LHCN-M2 (cell line): ENCODE measurements around the gene DYRK4. TPM values are rescaled to one million over a fixed set of nuclear protein-coding genes. Genes with fewer than 3 reads are reported as not detected.
"Not testable (repeated sequence)": the region's sequence is repeated elsewhere in the genome, so short reads cannot be mapped to it uniquely, and the experiment has no call there.

ENCODE experiments used
- DNase-seq: peaks from one replicate; pipeline ENCODE4 v3.0.0-alpha.2; 2012; ENCODE audit warnings: low read depth
- polyA plus RNA-seq: library from polyadenylated mRNA; unstranded; fragments of >200 nt; gene quantifications from one replicate; pipeline ENCODE4 v1.2.1, GENCODE V29; 2012; ENCODE audit warnings: missing spikeins
- total RNA-seq: library from RNA; depleted of rRNA; stranded (reverse); fragments of >200 nt; gene quantifications from 2 replicates; pipeline ENCODE4 v1.2.3, GENCODE V29; 2014; rRNA removed

DYRK4 gene, protein sequence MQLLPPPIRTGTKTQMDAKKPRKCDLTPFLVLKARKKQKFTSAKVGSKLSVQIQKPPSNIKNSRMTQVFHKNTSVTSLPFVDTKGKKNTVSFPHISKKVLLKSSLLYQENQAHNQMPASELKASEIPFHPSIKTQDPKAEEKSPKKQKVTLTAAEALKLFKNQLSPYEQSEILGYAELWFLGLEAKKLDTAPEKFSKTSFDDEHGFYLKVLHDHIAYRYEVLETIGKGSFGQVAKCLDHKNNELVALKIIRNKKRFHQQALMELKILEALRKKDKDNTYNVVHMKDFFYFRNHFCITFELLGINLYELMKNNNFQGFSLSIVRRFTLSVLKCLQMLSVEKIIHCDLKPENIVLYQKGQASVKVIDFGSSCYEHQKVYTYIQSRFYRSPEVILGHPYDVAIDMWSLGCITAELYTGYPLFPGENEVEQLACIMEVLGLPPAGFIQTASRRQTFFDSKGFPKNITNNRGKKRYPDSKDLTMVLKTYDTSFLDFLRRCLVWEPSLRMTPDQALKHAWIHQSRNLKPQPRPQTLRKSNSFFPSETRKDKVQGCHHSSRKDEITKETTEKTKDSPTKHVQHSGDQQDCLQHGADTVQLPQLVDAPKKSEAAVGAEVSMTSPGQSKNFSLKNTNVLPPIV
- 25.2 and 30.4 TPM in 2 replicates for total RNA-seq
- polyA plus RNA-seq = 39.4 TPM

DNA sequence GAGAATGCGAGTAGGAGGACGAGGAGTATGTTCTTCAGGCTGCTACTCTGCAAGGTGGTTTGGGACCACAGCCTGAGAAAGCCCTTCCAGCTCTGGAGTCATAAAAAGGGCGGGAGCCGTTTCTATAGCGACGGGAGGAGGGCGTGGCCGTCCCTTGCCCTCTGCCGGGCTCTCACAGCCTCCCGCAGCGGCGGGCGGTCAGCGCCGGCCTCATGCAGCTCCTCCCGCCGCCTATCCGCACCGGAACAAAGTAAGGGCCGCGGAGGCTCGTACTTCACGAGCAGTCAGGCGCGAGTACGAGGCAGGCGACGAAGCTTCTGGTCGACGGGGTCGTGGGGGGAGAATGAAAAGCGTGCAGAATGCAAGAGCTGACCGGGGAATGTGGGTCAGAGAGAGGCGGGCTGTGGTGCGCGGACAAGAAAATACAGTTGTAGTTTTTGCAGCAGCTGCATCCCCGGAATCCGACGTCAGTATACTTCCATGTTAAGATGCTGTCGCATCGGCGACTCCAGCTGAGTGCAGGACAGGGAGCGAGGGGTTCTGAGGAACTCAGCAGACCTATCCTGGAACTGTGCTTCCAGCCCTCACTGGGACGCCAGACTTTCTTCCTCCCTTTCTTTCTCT lies at the start of gene DYRK4:
DYRK4 (plus strand) TSS at position 175 of the 624 bp plus-strand sequence; CDS start at position 213, 38 bp downstream.
- peak; percentile 49 for DNase-seq

DNA sequence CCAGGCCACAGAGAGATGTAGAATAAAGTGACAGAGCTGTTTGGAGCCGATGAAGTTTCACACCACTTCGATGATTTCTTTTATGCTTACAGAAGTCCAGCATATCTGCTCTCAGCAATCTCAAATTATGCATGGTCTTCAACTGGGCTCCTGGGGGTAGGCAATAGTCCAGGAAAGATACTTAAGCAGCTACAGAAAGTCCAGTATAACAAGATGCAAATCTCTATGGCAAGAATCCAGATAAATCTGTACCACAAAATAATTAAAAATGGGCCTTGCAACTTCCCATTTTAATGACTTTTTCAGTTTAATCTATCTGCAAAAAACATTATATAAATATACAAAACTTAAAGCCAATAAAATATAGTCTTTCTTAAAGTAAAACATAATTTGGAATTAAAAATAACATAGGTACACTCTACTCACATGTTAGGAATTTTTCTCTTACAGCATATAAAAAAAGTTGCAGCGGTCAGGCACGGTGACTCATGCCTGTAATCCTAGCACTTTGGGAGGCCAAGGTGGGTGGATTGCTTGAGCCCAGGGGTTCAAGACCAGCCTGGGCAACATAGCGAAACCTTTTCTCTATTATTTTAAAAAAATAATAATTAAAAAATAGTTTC lies 43.8 kb upstream of the DYRK4 start:
- peak; percentile 64 for DNase-seq

DNA sequence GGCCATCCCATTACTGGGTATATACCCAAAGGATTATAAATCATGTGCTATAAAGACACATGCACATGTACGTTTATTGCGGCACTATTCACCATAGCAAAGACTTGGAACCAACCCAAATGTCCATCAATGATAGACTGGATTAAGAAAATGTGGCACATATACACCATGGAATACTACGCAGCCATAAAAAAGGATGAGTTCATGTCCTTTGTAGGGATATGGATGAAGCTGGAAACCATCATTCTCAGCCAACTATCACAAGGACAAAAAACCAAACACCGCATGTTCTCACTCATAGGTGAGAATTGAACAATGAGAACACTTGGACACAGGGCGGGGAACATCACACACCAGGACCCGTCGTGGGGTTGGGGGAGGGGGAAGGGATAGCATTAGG lies 38.6 kb upstream of the DYRK4 start:
- not testable (repeated sequence) for DNase-seq

- peak; percentile 19 for DNase-seq
Measured at GRCh38 chr12:4526923-4527546, 35.0 kb upstream of the DYRK4 start.

GRCh38 chr12:4530160-4530559 lies 31.8 kb upstream of the DYRK4 start:
- no peak for DNase-seq

GRCh38 chr12:4530982-4531586 lies 30.9 kb upstream of the DYRK4 start:
- DNase-seq = no peak

- no peak for DNase-seq
Measured at GRCh38 chr12:4535092-4535491, 26.9 kb upstream of the DYRK4 start.

- DNase-seq = no peak
Measured at GRCh38 chr12:4535871-4536270, 26.1 kb upstream of the DYRK4 start.

DNA sequence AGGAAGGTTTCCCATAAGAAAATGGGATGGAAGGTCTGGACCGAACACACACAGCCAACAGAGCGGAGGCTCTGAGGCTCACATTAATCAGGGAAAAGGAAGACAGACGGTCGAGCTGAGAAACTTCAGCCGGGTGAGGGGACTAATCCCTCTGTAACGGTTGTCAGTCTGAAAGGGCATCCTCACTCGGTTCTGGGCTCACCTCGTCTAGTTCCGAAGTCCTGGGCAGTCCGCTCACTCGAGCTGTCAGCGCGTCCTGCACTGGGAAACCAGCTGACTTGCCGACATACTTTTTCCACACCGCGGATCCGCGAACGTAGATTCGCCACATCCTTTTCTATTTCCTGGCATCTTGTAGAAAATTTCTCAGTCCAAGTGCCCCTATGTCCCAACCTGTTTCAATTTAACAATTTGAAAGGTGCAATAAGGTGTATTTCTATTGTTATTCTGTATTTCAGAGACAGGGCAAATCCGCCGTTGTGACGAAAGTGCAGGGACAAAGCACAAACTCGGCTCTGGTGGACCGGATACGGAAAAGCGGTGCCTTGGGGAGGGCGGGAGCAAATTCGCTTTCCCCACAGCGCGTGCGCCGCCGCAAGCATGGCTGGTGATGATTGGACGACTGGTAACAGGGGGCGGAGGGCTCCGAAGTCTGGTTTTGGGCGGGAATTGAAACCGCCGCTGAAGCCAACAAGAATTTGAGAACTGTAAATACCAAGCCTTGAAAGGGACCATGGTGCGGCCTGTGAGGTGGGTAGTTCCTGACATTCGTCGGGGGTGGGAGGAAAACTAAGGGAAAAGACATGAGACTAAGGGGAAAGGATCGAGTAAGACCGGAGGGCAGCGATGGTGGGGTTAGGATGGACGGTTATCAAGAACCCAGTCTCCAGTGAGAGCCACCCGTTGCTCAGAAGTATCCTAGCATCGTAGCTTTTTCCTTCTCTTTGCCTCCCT lies 23.5 kb upstream of the DYRK4 start, which contains the start of gene RAD51AP1:
RAD51AP1 (plus strand) TSS at position 684 of the 954 bp plus-strand sequence; CDS start at position 734, 50 bp downstream.
- DNase-seq = peak; percentile 96

- DNase-seq = peak; percentile 5
Measured at GRCh38 chr12:4539167-4539870, 22.7 kb upstream of the DYRK4 start.

GRCh38 chr12:4540170-4540569 lies 21.8 kb upstream of the DYRK4 start:
- no peak for DNase-seq

DNA sequence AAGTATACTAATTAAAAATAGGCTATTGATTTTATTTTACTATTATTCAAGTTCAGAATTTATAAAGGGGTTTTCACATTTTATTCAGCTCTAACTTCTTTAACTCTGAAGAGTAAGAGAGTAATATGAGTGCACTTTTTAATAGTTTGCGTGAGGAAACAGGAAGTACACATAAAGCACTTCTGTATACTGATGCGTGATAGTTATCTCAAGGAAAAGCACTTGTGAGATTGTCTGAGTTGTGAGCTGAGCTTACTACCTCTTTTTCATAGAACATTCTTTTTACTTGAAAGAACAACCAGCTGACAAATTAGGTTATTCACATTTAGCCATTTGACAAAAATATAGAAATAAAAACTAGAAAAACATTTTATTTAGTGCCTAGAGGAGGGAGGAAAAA lies 21.4 kb upstream of the DYRK4 start:
- DNase-seq = no peak

DNA sequence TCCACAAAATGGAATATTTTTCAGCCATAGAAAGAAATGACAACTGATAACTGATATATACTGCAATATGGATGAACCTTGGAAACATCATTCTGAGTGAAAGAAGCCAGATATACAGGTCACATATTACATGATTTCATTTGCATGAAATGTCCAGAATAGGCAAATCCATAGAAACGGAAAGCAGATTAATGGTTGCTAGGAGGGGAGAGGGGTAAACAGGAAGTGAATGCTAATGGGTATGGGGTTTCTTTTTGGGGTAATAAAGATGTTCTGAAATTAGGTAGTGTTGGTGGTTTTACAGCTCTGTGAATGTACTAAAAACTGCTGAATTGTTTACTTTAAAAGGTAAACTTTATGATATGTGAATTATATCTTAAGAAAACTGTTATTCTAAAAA lies 16.8 kb upstream of the DYRK4 start:
- DNase-seq = no peak

- no peak for DNase-seq
Measured at GRCh38 chr12:4552191-4552590, 9.8 kb upstream of the DYRK4 start.

DNA sequence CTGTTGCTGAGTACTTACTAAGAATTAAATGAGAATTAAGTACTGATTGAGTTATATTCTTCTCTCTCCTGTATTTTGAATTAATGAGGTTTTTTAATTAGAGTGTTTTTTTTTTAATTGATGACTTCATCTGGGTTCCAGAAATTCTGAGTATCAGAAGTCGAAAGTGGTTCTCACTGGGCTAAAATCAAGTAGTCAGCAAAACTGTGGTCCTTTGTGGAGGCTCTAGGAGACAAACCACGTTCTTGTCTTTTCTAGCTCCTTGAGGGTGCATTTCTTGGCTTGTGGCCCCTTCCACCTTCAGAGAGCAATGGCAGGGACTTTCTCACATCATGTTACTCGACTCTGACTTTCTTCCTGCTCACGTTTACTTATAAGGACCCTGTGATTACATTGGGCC lies 8.1 kb upstream of the DYRK4 start:
- DNase-seq = no peak

- peak; percentile 45 for DNase-seq
Measured at GRCh38 chr12:4555804-4556203, 6.2 kb upstream of the DYRK4 start.

GRCh38 chr12:4556735-4557530 lies 5.1 kb upstream of the DYRK4 start:
- DNase-seq = no peak

DNA sequence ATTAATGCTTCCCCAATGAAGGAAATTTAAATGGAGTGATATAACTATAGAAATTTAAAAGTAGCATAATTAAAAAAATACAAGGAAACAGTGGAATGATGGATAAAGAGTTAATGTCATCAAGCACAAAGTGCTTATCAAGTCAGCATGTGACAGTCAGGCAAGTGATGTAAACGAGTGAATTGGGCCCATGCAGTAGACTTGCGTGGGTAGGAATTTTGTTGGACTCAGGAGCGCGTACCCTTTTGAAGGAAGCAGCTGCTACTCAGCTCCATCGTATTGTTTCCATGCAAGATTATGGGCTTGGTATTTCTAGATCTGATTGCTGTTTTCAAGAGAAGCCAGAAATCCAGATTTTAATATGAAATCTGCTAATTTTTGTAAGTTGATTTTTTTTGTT lies 4.4 kb upstream of the DYRK4 start:
- DNase-seq = no peak
